PC-3 (cell line): ENCODE measurements around the gene CENPB. TPM values are rescaled to one million over a fixed set of nuclear protein-coding genes. Genes with fewer than 3 reads are reported as not detected.

Experiments used
- ATAC-seq: fragments of 200-7000 bp; cut with Tn5 transposase; 2 replicates; pipeline ENCODE4 v1.9.1; 2020; ENCODE audit warnings: mild to moderate bottlenecking, moderate library complexity
- BruUV-seq: library from RNA; stranded (reverse); fragments of 400-500 nt; replicated peaks from 2 replicates; lab custom pipeline; 2021; lab: Mats Ljungman, UMichigan
- CTCF ChIA-PET: fragments of 300-600 bp; sonication (Branson Sonifier 250); formaldehyde crosslinking; loops from one replicate; lab custom pipeline; 2022; ENCODE audit warnings: antibody characterized with exemption; lab: Charles Lee
- POLR2A ChIA-PET: fragments of 300-600 bp; sonication (Branson Sonifier 250); formaldehyde crosslinking; loops from one replicate; lab custom pipeline; 2022; ENCODE audit warnings: antibody characterized with exemption; ENCODE audit not compliant: unreplicated experiment; lab: Charles Lee
- DNase-seq: peaks from one replicate; pipeline ENCODE4 v3.0.0-alpha.2; 2015
- H2AFZ ChIP-seq: fragments of 300-600 bp; sonication (generic); 2 replicates; pipeline ENCODE4 v1.6.0; 2016; ENCODE audit warnings: antibody characterized with exemption, low read length
- H3F3A ChIP-seq: fragments of 300-600 bp; sonication (generic); one replicate; pipeline ENCODE4 v1.6.0; 2017; ENCODE audit warnings: antibody characterized with exemption, low read length, control low read depth, mild to moderate bottlenecking; ENCODE audit not compliant: unreplicated experiment
- H3K27ac ChIP-seq: fragments of 300-600 bp; sonication (generic); 2 replicates; pipeline ENCODE4 v1.5.1; 2016; ENCODE audit warnings: mild to moderate bottlenecking, low read length
- H3K27me3 ChIP-seq: fragments of 300-600 bp; sonication (generic); 2 replicates; pipeline ENCODE4 v1.6.1; 2016; ENCODE audit warnings: low read length, mixed read lengths
- H3K36me3 ChIP-seq: fragments of 300-600 bp; sonication (generic); 2 replicates; pipeline ENCODE4 v1.6.1; 2016; ENCODE audit warnings: low read depth, mixed run types, low read length, mixed read lengths
- H3K4me1 ChIP-seq: fragments of 300-600 bp; sonication (generic); 2 replicates; pipeline ENCODE4 v1.5.1; 2016; ENCODE audit warnings: low read length; ENCODE audit not compliant: insufficient read depth
- H3K4me2 ChIP-seq: fragments of 300-600 bp; sonication (generic); 2 replicates; pipeline ENCODE4 v1.6.0; 2016; ENCODE audit warnings: low read length
- H3K4me3 ChIP-seq: fragments of 300-600 bp; sonication (generic); 2 replicates; pipeline ENCODE4 v1.5.1; 2016; ENCODE audit warnings: mild to moderate bottlenecking, low read length, mixed read lengths
- H3K79me2 ChIP-seq: fragments of 300-600 bp; sonication (generic); 2 replicates; pipeline ENCODE4 v1.6.1; 2017; ENCODE audit warnings: low read length, mixed read lengths
- H3K9ac ChIP-seq: fragments of 300-600 bp; sonication (generic); 2 replicates; pipeline ENCODE4 v1.6.0; 2016; ENCODE audit warnings: mild to moderate bottlenecking, low read length
- H3K9me2 ChIP-seq: fragments of 300-600 bp; sonication (generic); replicated peaks from 2 replicates; pipeline ENCODE4 v1.6.1; 2016; ENCODE audit warnings: mixed run types, low read length, mixed read lengths
- H3K9me3 ChIP-seq: fragments of 300-600 bp; sonication (generic); 2 replicates; pipeline ENCODE4 v1.6.1; 2016; ENCODE audit warnings: low read length, mixed read lengths
- H4K20me1 ChIP-seq: fragments of 300-600 bp; sonication (generic); 2 replicates; pipeline ENCODE4 v1.6.1; 2016; ENCODE audit warnings: low read length, mixed read lengths
- EZH2 ChIP-seq: fragments of 300-600 bp; sonication (generic); IDR thresholded peaks from one replicate; pipeline ENCODE4 v1.6.1; 2017; ENCODE audit warnings: antibody characterized with exemption, mild to moderate bottlenecking, low read length; ENCODE audit not compliant: unreplicated experiment
- EZH2phosphoT487 ChIP-seq: fragments of 300-600 bp; sonication (generic); IDR thresholded peaks from 2 replicates; pipeline ENCODE4 v1.6.1; 2018; ENCODE audit warnings: mild to moderate bottlenecking, antibody characterized with exemption, low read length, borderline replicate concordance
- intact Hi-C: fragments of 100-400 bp; cut with micrococcal nuclease; formaldehyde crosslinking; loops from 2 replicates; pipeline ENCODE4 v1.9.0; 2023
- total RNA-seq: library from RNA; depleted of rRNA; stranded (reverse); fragments of >200 nt; gene quantifications from 2 replicates; pipeline ENCODE4 v1.2.3, GENCODE V29; 2014
- TF ChIP-seq, protein P1 (sequence below): fragments of 300-600 bp; sonication (generic); conservative IDR thresholded peaks from 2 replicates; pipeline ENCODE4 v1.5.1; 2017; ENCODE audit warnings: antibody characterized with exemption, low read depth, mild to moderate bottlenecking, low read length

Gene CENPB
- total RNA-seq, 1 experiment from 2014 or later: 213 TPM

DNA sequence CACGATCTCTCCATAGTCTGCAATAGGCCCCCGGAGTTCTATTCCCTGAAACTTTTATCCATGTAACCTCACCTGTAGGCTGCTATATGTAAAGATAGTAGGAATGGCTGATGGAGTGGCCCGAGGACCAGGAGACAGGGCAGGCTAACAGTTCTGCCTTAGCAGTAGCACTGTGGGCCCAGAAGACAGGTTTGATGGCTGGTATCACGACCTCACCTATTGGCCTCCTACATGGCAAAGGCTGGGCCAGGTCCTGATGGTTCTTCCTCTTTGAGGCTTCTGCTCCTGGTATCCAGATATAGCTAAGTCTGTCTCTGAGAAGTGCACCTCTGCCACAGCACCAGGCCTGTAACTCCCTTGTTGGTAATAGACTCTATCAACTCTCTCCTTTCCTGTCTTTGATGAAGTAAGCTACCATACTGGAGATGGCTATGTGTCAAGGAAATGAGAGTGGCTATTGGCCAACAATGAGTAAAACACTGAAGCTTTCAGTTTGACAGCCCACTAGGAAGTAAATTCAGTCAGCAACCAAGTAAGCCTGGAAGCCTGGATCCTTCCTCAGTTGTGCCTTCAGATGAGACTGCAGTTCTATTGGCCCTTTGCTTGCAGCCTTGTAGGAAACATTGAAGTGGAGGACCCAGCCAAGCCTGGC is 11.0 kb downstream of the CENPB start:
- no TSS peak for BruUV-seq
- H3K79me2 ChIP-seq: no peaks in the 10 kb centered on the region
- no peak overlapping the region for H3K4me3 ChIP-seq
- no peaks in the 10 kb centered on the region for H3K27me3 ChIP-seq
- no peaks in the 10 kb centered on the region for H4K20me1 ChIP-seq
- CTCF ChIA-PET: no interaction called here
- no peak overlapping the region for H2AFZ ChIP-seq
- ATAC-seq (no peak), DNase-seq (no peak)
- POLR2A ChIA-PET: no interaction called here
- no peak overlapping the region for H3K27ac ChIP-seq
- no peaks in the 10 kb centered on the region for H3F3A ChIP-seq
- H3K4me2 ChIP-seq: no peak overlapping the region
- H3K9ac ChIP-seq: no peak overlapping the region
- no peaks in the 10 kb centered on the region for H3K9me2 ChIP-seq
- no peak for TF ChIP-seq EZH2phosphoT487
- TF ChIP-seq EZH2: no peak
- TF ChIP-seq, protein P1, sequence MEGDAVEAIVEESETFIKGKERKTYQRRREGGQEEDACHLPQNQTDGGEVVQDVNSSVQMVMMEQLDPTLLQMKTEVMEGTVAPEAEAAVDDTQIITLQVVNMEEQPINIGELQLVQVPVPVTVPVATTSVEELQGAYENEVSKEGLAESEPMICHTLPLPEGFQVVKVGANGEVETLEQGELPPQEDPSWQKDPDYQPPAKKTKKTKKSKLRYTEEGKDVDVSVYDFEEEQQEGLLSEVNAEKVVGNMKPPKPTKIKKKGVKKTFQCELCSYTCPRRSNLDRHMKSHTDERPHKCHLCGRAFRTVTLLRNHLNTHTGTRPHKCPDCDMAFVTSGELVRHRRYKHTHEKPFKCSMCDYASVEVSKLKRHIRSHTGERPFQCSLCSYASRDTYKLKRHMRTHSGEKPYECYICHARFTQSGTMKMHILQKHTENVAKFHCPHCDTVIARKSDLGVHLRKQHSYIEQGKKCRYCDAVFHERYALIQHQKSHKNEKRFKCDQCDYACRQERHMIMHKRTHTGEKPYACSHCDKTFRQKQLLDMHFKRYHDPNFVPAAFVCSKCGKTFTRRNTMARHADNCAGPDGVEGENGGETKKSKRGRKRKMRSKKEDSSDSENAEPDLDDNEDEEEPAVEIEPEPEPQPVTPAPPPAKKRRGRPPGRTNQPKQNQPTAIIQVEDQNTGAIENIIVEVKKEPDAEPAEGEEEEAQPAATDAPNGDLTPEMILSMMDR: no peak
- H3K4me1 ChIP-seq: 0 out of 2 replicates have a peak, but pooled peaks cover under 1% of the 10 kb centered on the region
- intact Hi-C loops: no loop called here
- no peaks in the 10 kb centered on the region for H3K9me3 ChIP-seq
- no peaks in the 10 kb centered on the region for H3K36me3 ChIP-seq

DNA sequence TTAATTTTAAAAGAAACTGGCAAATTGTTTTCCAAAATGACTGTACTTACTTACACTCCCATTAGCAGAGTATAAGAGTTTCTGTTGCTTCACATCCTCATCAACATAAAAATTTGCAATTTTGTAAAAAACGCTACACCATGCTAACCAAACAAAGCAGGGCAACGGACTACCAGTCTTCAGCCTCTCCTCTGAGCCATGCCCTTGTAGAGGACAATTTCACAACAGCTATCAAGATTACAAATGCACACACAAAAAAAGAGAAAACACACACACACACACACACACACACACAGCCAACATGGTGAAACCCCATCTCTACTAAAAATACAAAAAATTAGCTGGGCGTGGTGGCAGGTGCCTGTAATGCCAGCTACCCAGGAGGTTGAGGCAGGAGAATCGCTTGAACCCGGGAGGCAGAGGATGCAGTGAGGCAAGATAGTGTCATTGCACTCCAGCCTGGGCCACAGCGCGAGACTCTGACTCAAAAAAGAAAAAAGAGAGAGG is 14.9 kb downstream of the CENPB start:
- Histone ChIP-seq H4K20me1 (peaks cover 2% of the 10 kb centered on the region; the same call in 1 of the 2 replicates), H2AFZ (no peak overlapping the region), H3F3A (no peaks in the 10 kb centered on the region), H3K4me1 (peaks cover 24% of the 10 kb centered on the region), H3K9me3 (no peaks in the 10 kb centered on the region), H3K9me2 (no peaks in the 10 kb centered on the region), H3K27me3 (no peaks in the 10 kb centered on the region), H3K27ac (no peak overlapping the region), H3K9ac (no peak overlapping the region), H3K4me3 (no peak overlapping the region), H3K79me2 (peaks cover 9% of the 10 kb centered on the region), H3K36me3 (no peaks in the 10 kb centered on the region), H3K4me2 (no peak overlapping the region)
- DNase-seq: no peak
- BruUV-seq: no TSS peak
- POLR2A ChIA-PET: no interaction called here
- no peak for ATAC-seq
- intact Hi-C loops: no loop called here
- CTCF ChIA-PET: interaction anchor here (0.6 kb wide), 1 partner anchor 18 kb away, joined by 4 read pairs; no protein-coding TSS in a partner anchor
- no peak for TF ChIP-seq EZH2phosphoT487

DNA sequence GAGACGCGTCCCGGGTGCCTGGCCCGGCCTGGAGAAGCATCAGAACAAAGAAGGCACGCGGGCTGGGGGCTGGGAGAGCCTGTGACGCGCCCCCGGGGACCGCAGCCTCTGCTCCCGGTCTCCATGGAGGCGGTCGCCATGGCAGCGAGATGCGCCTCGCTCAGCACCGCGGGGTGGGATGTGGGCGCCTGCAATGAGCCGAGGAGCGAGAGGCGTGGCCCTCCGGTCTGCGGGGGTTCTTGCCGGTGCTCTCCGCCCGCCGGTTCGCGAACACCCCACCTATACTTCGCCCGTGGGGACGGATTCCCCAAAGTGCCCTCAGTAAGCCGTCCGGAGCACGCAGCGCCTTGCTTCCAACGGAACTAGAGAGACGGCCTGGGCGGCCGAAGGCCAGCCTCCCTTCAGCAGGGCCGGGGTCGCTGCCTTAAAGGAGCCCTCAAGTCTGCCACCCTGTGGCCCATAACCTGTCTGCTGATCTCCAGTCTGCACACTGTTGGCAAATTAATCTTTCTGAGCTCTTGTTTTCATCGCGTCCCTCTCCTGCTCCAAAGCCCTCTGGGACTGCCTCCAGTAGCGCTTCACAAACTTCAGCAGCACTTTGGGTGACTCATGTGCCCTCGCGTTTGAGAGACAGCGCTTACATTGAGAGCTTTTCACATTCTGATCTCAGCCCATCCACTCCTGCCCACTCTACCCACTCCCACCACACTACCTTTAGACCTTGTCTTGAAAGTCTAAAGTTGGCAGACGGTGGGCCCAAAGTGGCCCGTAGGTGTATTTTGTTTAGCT is 18.0 kb downstream of the CENPB start:
- Histone ChIP-seq H3K9me2 (no peaks in the 10 kb centered on the region), H3K4me1 (peaks cover 38% of the 10 kb centered on the region), H3K27ac (peak overlapping the region; percentile 41), H3K36me3 (peaks cover 4% of the 10 kb centered on the region; the same call in 1 of the 2 replicates), H3K27me3 (no peaks in the 10 kb centered on the region), H3K9ac (peak overlapping the region; percentile 93), H4K20me1 (peaks cover 15% of the 10 kb centered on the region), H3K4me2 (peak overlapping the region; percentile 100), H3F3A (no peaks in the 10 kb centered on the region), H3K79me2 (peaks cover 40% of the 10 kb centered on the region), H3K4me3 (peak overlapping the region; percentile 98), H2AFZ (peak overlapping the region; percentile 64), H3K9me3 (no peaks in the 10 kb centered on the region)
- ATAC-seq (peak; percentile 44), DNase-seq (peak; percentile 76)
- BruUV-seq: TSS peak; percentile 23
- ChIA-PET POLR2A (interaction anchor here (0.5 to 1.3 kb wide), 5 partner anchors 10 to 1096 kb away, joined by 3 to 12 read pairs (median 4); partner anchors contain the start of gene SPEF1), CTCF (interaction anchor here (0.5 to 2.1 kb wide), 7 partner anchors 12 to 205 kb away, joined by 3 to 18 read pairs (median 4); partner anchors contain the start of gene SPEF1)
- intact Hi-C loops: loop anchor here (5.0 kb wide), 2 partner anchors 46 to 91 kb away; no protein-coding TSS in a partner anchor
- TF ChIP-seq EZH2: no peak
- TF ChIP-seq, protein P1: peak; percentile 58
